NCI-H526 (cell line): ENCODE measurements around the gene DNAJB6.
"Not testable (repeated sequence)": the region's sequence is repeated elsewhere in the genome, so short reads cannot be mapped to it uniquely, and the experiment has no call there.

Experiments used
- DNase-seq, 2 experiments: peaks; one replicate each; lab custom pipeline; 2025; lab: John Stamatoyannopoulos, UW

The DNAJB6 gene

DNA sequence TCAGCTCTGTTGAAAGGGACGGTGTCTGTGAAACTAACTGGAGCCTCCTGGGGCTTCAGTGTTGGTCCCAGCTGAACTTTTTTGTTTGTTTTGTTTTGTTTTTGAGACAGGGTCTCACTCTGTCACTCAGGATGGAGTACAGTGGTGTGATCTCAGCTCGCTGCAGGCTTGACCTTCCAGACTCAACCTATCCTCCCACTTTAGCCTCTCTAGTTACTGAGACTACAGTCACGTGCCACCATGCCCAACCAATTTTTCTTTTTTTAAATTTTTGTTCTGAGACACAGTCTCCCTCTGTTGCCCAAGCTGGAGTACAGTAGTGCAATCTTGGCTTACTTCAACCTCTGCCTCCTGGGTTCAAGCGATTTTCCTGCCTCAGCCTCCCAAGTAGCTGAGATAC, 13.4 kb upstream of the DNAJB6 start:
- DNase-seq = no peak

DNA sequence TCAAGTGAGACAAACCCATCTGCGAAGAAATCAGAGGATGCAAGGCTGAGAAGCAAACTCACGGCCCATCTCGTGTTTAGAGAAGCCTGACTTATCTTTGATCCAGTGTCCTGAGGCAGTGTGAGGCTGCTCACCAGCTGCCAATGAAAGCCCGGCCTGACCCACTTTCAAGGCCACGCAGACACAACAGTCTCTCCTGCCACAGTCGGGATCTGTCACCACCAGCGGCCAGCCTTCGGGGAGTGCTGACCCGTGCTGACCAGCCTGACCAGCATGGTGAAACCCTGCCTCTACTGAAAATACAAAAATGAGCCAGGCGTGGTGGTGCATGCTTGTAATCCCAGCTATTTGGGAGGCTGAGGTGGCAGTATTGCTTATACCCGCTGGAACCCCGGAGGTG, 7.4 kb upstream of the DNAJB6 start:
- DNase-seq = no peak

DNA sequence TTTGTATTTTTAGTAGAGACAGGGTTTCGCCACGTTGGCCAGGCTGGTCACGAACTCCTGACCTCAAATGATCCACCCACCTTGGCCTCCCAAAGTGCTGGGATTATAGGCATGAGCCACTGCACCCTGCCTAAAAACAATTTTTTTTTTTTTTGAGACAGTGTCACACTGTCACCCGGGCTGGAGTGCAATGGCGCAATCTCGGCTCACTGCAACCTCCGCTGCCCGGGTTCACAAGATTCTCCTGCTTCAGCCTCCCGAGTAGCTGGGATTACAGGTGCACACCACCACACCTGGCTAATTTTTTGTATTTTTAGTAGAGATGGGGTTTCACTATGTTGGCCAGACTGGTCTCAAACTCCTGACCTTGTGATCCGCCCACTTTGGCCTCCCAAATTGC, 6.2 kb upstream of the DNAJB6 start:
- DNase-seq = not testable (repeated sequence)

DNA sequence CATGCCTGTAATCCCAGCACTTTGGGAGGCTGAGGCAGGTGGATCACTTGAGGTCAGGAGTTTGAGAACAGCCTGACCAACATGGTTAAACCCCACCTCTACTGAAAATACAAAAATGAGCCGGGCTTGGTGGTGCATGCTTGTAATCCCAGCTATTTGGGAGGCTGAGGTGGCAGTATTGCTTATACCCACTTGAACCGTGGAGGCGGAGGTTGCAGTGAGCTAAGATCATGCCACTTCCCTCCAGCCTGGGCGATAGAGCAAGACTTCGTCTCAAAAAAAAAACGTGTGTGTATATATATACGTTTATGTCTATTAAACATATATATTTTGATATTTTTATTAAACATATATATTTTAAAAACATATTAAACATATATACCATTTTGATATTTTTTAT, 5.8 kb upstream of the DNAJB6 start:
- not testable (repeated sequence) for DNase-seq

DNA sequence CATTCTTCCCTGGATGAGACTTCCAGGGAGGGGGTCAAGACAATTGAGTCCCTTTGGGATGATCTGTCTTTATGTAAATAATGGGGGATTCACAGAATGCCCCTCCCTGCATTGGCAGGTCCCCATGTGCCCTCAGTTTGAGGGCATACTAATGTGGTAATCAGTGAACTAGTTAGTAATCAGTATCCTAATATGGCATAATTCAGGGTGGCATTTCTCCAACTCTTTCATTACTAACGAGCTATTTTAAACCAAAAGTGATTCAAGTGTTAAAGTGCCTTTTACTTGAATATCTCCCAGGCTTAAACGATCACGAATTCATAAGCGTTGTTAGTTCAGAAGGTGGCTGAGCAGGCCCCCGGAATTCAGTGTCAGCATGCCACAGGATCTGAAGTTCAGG, 1.6 kb upstream of the DNAJB6 start:
- DNase-seq = no peak

DNA sequence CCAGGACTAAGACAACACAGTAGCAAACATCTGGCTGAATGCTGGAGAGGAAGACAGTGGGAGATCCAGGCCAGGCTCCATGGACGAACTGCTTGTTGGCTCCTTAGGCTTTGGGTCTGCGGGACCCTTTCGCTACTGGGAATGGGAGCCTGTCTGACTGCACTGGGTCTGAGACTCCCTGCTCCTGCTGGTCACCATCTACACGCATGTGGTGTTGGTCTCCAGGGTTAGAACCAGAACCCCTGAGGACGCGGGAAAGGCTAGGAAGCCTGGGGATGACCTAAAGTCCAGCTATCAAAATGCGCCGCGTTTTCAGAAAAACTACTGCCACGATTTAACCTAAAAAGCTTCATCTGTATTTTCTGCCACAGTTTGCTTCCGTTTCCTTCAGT, 817 bp upstream of the DNAJB6 start:
- no peak for DNase-seq

DNA sequence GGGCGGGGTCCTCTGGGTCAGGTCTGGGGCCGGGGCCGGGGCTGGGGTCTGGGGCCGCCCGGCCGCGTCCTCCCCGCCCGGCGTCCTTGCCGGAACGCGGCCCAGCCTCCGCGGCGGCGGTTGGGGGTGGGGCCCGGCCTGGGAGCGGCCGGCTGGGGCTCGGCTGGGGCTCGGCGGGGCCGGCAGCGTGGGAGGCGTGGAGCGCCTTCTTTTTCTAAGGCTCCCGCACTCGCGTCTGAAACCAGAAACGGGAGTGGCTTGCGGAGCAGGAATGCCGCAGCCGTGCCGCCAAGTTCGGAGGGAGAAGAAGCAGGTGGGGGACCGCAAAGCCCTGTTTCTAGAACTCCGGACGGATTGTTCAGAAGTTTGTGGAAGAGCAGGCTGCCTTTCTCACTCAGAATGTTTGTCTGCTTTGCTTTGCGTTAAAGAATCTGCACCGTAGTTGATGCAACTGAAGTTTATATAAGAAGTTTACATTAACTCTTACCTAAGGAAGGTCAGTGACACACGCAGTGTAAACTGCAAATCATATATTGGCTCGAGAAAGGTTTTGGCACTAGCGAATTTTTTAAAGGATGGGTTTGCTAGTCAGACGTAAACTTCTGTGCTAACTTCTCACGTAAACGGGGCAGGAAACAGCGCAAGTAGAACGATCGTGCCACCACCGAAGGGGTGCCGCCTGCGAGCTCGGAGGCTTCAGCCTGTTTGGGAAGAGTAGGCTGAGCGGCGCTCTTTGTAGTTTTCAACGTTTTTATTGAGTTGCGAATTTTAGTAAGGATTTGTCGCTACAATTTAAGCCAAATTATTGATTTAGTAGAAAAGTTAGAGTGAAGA, 729 bp downstream of the DNAJB6 start:
- peak in 1 of 2 experiments; percentile 72 for DNase-seq

DNA sequence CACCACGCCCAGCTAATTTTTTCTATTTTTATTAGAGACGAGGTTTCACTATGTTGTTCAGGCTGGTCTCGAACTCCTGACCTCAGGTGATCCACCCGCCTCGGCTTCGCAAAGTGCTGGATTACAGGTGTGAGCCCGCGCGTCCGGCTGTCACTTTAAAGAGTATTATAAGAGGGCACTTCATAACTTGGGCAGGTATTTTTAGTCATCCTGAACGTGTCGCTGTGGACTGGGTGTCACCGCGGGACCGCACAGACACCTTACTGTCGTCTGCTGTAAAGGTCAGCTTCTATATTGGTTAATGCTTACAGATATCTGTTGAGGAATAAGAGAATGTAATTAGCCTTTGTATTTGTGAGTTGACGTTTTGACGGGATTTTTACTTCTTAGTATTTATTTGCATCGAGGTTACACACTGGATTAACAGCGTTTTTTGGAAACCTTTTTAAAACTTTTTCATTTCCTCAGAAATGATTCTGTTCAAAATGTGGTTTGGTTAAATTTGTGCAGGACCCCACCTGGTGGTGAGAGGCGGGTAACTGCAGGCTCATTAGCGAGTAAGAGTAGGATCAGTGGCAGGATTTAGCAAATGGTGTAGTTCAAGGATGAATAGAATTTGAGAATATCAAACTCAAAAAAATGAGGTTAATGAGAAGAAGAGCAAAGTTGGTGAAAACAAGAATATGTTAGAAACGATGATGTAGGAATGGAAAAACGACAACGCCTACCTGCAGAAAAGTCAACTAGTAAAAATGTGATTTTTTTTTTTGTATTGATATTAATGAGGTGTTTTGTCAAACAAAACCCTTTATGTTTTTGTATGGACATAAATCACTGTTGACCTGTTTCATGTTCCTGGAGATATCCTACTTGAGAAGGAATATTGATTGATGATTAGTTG, 3.2 kb downstream of the DNAJB6 start:
- peak; percentile 64 to 81 for DNase-seq

DNA sequence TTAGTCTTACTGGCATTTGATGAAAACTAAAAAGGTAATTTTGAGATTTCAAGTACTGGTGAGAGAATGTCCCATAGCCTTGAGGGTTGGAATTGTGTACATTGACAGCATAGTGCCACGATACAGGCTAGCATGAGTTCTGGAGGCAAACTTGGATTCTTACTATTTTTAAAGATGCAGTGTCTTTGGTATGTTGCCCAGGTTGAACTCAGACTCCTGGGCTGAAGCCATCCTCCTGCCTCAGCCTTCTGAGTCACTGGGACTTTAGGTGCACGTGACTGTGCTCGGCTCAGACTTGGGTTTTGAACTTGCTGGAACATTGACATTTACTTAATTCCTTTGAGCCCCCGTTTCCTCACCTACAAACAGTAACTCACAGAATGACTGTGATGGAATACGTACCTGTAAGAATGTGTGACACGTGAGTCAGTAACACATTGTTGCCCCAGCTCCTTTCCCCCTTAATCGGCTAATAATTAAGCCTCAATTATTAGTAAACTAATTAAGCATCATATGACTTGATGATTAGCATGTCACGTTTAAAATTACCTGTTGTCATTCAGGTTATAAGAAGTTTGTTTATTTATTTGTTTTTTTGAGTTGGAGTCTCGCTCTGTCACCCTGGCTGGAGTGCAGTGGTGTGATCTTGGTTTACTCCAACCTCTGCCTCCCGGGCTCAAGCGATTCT, 10.6 kb downstream of the DNAJB6 start:
- DNase-seq = no peak

DNA sequence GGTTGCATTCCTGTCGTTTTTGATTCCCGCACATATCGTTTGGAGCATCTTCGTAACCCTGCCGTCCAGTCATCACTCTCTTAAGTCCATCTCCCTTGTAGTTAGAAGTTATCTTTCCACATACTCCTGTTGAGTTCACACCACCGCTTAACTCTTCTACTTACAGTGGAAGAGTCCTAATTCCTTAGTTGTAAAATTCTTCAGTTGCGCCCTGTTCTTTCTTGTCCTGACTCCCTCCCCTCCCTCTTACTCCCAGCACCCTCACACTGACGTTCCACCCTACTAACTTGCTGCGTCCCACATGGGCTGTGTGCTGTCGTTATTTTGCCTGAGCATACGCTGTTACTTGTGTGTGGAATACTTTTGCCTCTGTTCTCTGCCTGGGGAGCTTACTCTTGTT, 11.7 kb downstream of the DNAJB6 start:
- no peak for DNase-seq

DNA sequence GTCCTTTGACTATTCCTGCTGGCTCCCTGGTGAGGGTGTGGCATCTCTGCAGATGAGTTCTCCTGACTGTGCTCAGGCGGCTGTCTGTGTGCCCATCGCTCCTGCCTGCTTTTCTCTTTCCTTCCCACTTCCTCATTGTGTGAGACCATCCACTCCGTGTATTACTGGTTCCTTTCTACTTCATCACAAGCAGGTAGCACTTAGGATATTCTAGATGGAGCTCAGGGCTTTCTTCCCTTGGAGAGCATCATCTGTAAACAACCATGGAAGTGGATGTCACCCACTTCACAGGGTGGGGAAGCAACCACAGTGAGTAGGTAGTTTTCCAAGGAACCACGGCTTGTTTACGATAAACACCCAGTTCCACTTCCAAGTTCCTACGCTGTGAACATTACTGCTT, 15.7 kb downstream of the DNAJB6 start:
- DNase-seq = no peak

DNA sequence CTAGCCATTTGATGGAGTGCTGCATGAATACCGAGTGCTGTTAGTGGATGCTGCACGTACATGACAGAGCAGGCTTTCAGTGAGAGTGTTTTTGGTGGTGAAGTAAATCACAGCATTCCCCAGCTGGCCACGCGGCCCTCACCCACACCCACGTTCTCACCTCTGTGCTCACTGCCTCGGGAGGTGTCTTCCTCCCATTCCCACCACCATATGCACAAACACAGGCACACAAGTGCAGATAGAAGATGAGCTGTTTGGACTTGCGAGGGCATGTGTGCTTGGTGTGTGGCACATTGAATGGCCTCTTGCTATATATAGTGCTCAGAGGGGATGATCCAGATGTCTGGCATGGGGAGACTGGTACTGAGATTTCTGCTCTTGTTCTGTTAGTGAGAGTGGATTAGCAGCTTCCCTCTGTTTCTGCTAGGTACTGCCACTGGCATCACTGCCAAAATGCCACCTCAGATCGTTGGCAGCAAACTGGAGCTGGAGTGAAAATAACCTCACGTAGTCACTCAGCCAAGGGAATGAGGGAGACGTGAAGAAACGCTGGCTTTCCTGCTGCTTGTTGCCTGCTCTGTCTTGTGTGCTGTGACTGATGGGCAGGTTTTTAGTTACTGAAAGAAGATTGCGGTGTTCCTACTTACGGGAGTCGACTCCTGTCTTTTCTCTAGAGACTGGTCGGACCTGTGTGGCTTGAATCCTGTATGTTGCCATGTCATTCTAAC, 19.1 kb downstream of the DNAJB6 start:
- no peak for DNase-seq

DNA sequence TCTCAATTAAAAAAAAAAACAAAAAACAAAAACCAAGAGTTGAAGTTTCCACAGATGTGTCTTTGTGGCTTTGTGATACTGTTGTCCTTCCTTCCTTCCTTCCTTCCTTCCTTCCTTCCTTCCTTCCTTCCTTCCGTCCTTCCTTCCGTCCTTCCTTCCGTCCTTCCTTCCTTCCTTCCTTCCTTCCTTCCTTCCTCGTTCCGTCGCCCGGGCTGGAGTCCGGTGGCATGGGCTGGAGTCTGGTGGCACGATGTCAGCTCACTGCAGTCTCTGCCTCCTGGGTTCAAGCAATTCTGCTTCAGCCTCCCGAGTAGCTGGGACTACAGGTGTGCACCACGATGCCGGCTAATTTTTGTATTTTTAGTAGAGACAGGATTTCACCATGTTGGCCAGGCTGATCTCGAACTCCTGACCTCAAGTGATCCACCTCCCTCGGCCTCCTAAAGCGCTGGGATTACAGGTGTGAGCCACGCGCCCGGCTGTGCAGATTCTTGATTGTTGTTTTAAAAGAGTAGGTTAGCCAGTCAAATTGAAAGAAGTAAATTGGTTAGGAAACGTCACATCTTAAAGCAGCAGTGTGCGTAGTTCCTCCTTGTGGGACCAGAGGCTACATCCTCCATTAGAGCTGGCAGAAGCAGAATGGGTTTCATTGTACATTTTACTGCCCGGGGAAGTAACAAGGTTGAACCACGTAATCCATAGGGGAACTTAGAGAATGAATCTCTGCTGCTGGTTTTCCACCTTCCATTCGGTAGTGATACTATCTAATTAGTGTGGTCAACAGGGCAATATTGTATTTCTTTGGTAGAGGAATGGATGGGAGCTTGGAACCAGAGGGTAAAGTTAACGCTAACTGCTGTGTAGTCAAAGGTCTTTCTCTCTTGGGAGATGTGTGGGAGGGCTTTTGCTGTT, 20.6 kb downstream of the DNAJB6 start:
- no peak for DNase-seq

DNA sequence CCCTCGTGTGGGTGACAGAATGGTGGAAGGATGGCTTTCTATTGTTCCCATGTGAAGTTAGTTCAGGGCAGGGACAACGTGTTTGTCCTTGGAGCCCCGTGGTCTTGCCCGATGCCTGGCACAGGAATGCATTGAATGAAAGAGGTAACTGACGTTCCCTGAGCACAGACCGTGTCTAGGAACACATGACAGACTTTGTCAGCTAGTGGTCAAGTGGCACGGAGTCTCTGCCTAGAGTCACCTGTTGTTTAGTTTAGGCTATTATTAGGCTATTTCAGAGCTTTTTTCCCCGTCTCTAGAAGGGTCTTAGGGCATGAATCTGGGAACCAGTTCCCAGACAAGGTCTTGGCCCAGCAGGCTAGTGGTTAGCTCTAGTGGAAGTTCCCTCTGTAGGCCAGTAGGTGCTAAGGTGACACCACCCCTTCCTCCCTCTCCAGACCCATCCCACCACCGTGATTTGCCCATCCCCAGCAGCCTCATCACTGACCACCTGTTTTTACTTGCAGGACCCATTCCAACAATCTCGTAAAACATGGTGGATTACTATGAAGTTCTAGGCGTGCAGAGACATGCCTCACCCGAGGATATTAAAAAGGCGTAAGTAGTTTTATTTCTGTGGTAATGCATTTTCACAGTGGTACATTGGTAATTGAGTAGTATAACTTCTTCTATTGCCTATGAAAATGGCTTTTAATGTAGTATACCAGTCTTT, 21.4 kb downstream of the DNAJB6 start:
- no peak for DNase-seq

DNA sequence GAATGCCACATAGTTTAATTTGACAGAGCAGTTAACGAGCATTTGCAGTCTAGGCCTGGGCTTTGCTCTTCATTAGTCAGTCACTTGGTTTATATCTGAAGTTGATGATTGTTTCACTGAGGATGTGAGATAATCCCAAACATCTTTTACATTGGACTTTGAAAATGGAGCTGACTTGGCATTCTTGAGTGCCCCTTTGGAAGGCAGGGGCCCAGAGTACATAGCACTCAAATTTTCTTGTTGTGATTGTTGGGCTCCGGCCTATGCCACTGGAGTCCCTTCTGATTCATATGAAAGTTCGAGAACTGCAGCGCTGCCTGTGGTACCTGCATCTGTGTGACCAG, 21.9 kb downstream of the DNAJB6 start:
- no peak for DNase-seq

DNA sequence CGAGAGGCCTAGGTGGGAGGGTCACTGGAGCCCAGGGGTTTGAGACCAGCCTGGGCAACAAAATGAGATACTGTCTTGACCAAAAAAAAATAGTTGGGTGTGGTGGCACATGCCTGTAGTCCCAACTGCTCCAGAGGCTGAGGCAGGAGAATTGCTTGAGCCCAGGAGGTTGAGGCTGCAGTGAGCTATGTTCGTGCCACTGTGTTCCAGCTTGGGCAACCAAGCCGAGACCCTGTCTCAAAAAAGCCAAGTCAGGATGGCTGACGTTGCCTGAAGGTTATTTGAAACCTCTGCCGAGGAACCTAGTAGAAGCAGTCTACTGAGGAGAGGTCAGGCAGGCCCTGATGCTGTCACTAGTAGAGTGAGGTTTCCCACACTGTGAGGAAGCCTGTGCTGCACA, 22.8 kb downstream of the DNAJB6 start:
- DNase-seq = no peak

DNA sequence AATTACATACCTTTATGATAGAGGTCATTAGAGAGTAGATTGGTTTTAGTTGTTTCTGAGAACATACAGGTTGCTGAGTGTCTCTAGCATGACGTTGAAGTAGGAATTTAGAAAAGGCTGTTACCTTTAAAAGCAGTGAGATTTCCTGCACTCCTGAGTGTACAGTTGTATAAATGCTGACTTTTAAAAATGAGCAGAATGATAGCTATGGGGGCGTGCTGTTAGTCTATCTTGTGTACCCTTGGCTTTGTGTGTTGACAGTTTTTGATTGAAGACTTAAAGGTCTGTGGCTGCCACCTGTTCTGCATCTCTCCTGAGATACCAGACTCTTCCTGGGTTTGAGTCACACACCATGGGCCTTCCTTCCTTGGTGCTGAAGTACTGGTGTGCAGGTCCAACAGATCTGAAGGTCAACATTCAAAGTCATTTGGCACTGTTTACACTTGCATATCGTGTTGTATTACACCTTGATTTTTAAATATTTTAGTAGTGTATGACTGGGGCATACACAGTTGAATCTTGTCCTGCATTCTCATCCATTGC, 23.8 kb downstream of the DNAJB6 start:
- no peak for DNase-seq

DNA sequence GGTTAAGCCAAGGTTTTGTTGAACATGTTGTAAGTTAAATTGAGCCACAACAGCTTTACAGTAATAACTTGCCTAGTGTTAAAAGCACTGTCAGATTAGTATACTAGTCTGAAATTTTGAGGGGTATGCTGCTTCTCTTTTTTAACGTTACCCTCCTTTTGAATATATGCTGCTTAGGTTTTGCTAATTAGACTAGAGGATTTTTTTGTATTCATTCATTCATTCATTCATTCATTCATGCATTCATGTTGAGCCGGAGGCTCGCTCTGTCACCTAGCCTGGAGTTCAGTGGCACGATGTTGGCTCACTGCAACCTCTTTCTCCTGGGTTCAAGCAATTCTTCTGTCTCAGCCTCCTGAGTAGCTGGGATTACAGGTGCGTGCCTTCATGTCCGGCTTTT, 24.7 kb downstream of the DNAJB6 start:
- DNase-seq = no peak

DNA sequence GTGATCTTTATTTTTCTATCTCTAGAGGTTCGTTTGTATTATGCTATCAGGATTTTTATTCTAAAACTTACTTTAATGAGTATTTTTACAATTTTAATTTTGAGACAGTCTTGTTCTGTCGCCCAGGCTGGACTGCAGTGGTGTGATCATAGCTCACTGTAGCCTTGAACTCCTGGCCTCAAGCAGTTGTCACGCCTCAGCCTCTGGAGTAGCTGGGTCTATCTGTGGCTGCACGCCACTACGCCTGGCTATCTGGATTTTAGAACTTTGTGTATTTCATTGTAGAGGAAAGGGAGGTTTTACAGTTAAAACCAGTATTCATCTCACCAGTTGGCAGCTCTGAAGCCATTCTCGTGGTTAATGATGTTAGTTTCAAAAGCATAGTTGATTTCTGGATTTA, 25.9 kb downstream of the DNAJB6 start:
- no peak for DNase-seq

DNA sequence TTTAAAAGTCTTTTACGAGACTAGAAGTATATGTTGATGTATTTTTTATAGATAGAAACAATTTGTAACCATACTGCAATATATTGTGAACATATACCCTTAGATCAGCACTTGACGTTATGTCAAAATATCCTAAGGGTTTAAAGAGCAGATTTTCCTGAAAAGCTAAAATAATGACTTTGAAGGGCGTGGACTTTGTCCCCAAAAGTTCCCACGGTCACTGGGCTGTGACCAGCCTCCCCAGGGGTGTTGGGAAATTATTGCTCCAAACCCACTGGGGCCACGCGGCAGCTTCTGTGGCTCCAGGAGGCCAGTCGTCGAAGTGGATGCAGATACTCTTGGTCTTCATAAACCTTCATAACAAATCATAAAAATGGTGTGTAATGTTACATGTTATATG, 29.9 kb downstream of the DNAJB6 start:
- no peak for DNase-seq
